ENCODE results near the gene FXYD3. TPM values are rescaled to one million over a fixed set of nuclear protein-coding genes. Genes with fewer than 3 reads are reported as not detected.

Gene FXYD3
- total RNA-seq, 1 experiment from 2014 or later, result 36.7 TPM

- BruUV-seq (replicated peaks), result no TSS peak
- Mint-ChIP-seq H3K27ac (ENCODE audit: unreplicated experiment) (no peak overlapping the region), H3K4me1 (ENCODE audit: low read depth, unreplicated experiment) (peaks cover 37% of the 10 kb centered on the region), H3K27me3 (ENCODE audit: insufficient read depth, unreplicated experiment) (no peaks in the 10 kb centered on the region), H3K9me3 (ENCODE audit: unreplicated experiment) (no peaks in the 10 kb centered on the region), H3K4me3 (ENCODE audit: unreplicated experiment) (no peak overlapping the region), H3K36me3 (ENCODE audit: insufficient read depth, unreplicated experiment) (peaks cover 6% of the 10 kb centered on the region)
- TF ChIP-seq CTCF (IDR thresholded peaks at IDR 0.05; ENCODE audit: insufficient read depth in 1 of 2, low read depth in 1 of 2, low read length in 1 of 2, severe bottlenecking in 1 of 2, unreplicated experiment in 1 of 2), result no peak
- peaks cover 27% of the 10 kb centered on the region for H3K4me1 ChIP-seq
- no peaks in the 10 kb centered on the region for H3K27me3 ChIP-seq (replicated peaks; ENCODE audit: control insufficient read depth, insufficient read depth, low read length)
- CTCF ChIA-PET, result no interaction called here
- no peak overlapping the region for H3K4me3 ChIP-seq (ENCODE audit: low read depth, low read length)
- H3K9me3 ChIP-seq, result no peaks in the 10 kb centered on the region
- DNase-seq, result no peak
- POLR2A ChIA-PET, result no interaction called here
- H3K36me3 ChIP-seq (ENCODE audit: control insufficient read depth, insufficient read depth, low read length), result peaks cover 3% of the 10 kb centered on the region; the same call in 1 of the 2 replicates
- intact Hi-C loops (cut with micrococcal nuclease; ENCODE audit: unreplicated experiment), result no loop called here
Observed at GRCh38 chr19:35119578-35120155, 4.0 kb downstream of the FXYD3 start.

GRCh38 chr19:35120492-35120891 is 4.9 kb downstream of the FXYD3 start:
- Histone ChIP-seq H3K9me3 (no peaks in the 10 kb centered on the region), H3K27me3 (replicated peaks; ENCODE audit: control insufficient read depth, insufficient read depth, low read length) (no peaks in the 10 kb centered on the region), H3K4me3 (ENCODE audit: low read depth, low read length) (no peak overlapping the region), H3K36me3 (ENCODE audit: control insufficient read depth, insufficient read depth, low read length) (peaks cover 3% of the 10 kb centered on the region; the same call in 1 of the 2 replicates), H3K4me1 (peaks cover 23% of the 10 kb centered on the region)
- BruUV-seq (replicated peaks), result no TSS peak
- H3K27ac Mint-ChIP-seq (ENCODE audit: unreplicated experiment), result no peak overlapping the region
- intact Hi-C loops (cut with micrococcal nuclease; ENCODE audit: unreplicated experiment), result no loop called here
- peaks cover 40% of the 10 kb centered on the region for H3K4me1 Mint-ChIP-seq (ENCODE audit: low read depth, unreplicated experiment)
- peaks cover 8% of the 10 kb centered on the region for H3K36me3 Mint-ChIP-seq (ENCODE audit: insufficient read depth, unreplicated experiment)
- no peak for TF ChIP-seq CTCF (IDR thresholded peaks at IDR 0.05; ENCODE audit: insufficient read depth in 1 of 2, low read depth in 1 of 2, low read length in 1 of 2, severe bottlenecking in 1 of 2, unreplicated experiment in 1 of 2)
- ChIA-PET CTCF (no interaction called here), POLR2A (no interaction called here)
- H3K9me3 Mint-ChIP-seq (ENCODE audit: unreplicated experiment), result no peaks in the 10 kb centered on the region
- no peak overlapping the region for H3K4me3 Mint-ChIP-seq (ENCODE audit: unreplicated experiment)
- no peaks in the 10 kb centered on the region for H3K27me3 Mint-ChIP-seq (ENCODE audit: insufficient read depth, unreplicated experiment)
- no peak for DNase-seq

GRCh38 chr19:35120898-35121297 is 5.3 kb downstream of the FXYD3 start:
- H3K36me3 Mint-ChIP-seq (ENCODE audit: insufficient read depth, unreplicated experiment), result peaks cover 8% of the 10 kb centered on the region
- CTCF ChIA-PET, result no interaction called here
- H3K27me3 ChIP-seq (replicated peaks; ENCODE audit: control insufficient read depth, insufficient read depth, low read length), result no peaks in the 10 kb centered on the region
- intact Hi-C loops (cut with micrococcal nuclease; ENCODE audit: unreplicated experiment), result no loop called here
- H3K4me1 Mint-ChIP-seq (ENCODE audit: low read depth, unreplicated experiment), result peaks cover 36% of the 10 kb centered on the region
- H3K9me3 Mint-ChIP-seq (ENCODE audit: unreplicated experiment), result no peaks in the 10 kb centered on the region
- no TSS peak for BruUV-seq (replicated peaks)
- H3K27ac Mint-ChIP-seq (ENCODE audit: unreplicated experiment), result no peak overlapping the region
- POLR2A ChIA-PET, result no interaction called here
- H3K4me1 ChIP-seq, result peaks cover 19% of the 10 kb centered on the region
- peaks cover 3% of the 10 kb centered on the region; the same call in 1 of the 2 replicates for H3K36me3 ChIP-seq (ENCODE audit: control insufficient read depth, insufficient read depth, low read length)
- no peak overlapping the region for H3K4me3 ChIP-seq (ENCODE audit: low read depth, low read length)
- no peak overlapping the region for H3K4me3 Mint-ChIP-seq (ENCODE audit: unreplicated experiment)
- H3K27me3 Mint-ChIP-seq (ENCODE audit: insufficient read depth, unreplicated experiment), result no peaks in the 10 kb centered on the region
- TF ChIP-seq CTCF (IDR thresholded peaks at IDR 0.05; ENCODE audit: insufficient read depth in 1 of 2, low read depth in 1 of 2, low read length in 1 of 2, severe bottlenecking in 1 of 2, unreplicated experiment in 1 of 2), result no peak
- H3K9me3 ChIP-seq, result no peaks in the 10 kb centered on the region
- no peak for DNase-seq
